22Rv1 (cell line): Measurements from ENCODE around the gene C5AR1.

Source experiments
- H3K27ac ChIP-seq: fragments of 450-650 bp; 2 replicates; pipeline ENCODE4 v1.5.1; 2017
- CTCF ChIP-seq: fragments of 450-650 bp; IDR thresholded peaks from 2 replicates; pipeline ENCODE4 v1.5.1; 2017; ENCODE audit warnings: mild to moderate bottlenecking
- ZFX ChIP-seq: fragments of 450-650 bp; IDR thresholded peaks from 2 replicates; pipeline ENCODE4 v1.6.1; 2017; ENCODE audit warnings: antibody characterized with exemption, borderline replicate concordance

Gene C5AR1

GRCh38 chr19:47269596-47269995 is 40.1 kb upstream of the C5AR1 start:
- TF ChIP-seq CTCF: no peak
- TF ChIP-seq ZFX: no peak
- no peak overlapping the region for H3K27ac ChIP-seq

- H3K27ac ChIP-seq: no peak overlapping the region
- TF ChIP-seq CTCF (no peak), ZFX (no peak)
Observed at GRCh38 chr19:47270408-47270807, 39.3 kb upstream of the C5AR1 start.

GRCh38 chr19:47271949-47272348 is 37.7 kb upstream of the C5AR1 start:
- no peak overlapping the region for H3K27ac ChIP-seq
- no peak for TF ChIP-seq ZFX
- no peak for TF ChIP-seq CTCF

GRCh38 chr19:47272448-47273312 is 37.0 kb upstream of the C5AR1 start:
- TF ChIP-seq ZFX: no peak
- no peak for TF ChIP-seq CTCF
- H3K27ac ChIP-seq: peak overlapping the region; percentile 95

- peak overlapping the region; percentile 95 for H3K27ac ChIP-seq
- TF ChIP-seq CTCF (no peak), ZFX (no peak)
Observed at GRCh38 chr19:47273313-47274070, 36.2 kb upstream of the C5AR1 start.

GRCh38 chr19:47274071-47274890 is 35.4 kb upstream of the C5AR1 start, which contains the start of gene INAFM1:
Gene INAFM1, plus strand, starts transcription at chr19:47274885. Its CDS starts 35 bp downstream, at chr19:47274920.
- no peak for TF ChIP-seq CTCF
- TF ChIP-seq ZFX: no peak

More at GRCh38 chr19:47274071-47274890, 35.4 kb upstream of the C5AR1 start, which contains the start of gene INAFM1:
- H3K27ac ChIP-seq: peak within 1 kb of the TSS; percentile 95
